Kidney (tissue), 14 donors: ENCODE results near the gene NCKAP5. TPM values are rescaled to one million over a fixed set of nuclear protein-coding genes. Genes with fewer than 3 reads are reported as not detected.

Experiments used
- DNase-seq, 5 donors: peaks; one replicate each; pipeline ENCODE4 v3.0.0-alpha.2; 2013 to 2020
- FAIRE-seq: peaks from 2 replicates; lab custom pipeline; 2012; peaks lifted over from hg19 to GRCh38; lab: Jason Lieb, UNC
- H3K27ac ChIP-seq, 2 donors: one replicate each; pipeline ENCODE4 v1.7.0; 2013; ENCODE audit warnings: low read depth in 2 of 2, low read length in 2 of 2, inconsistent platforms in 1 of 2
- H3K27me3 ChIP-seq: one replicate; pipeline ENCODE4 v1.7.1; 2013; ENCODE audit warnings: low read length, inconsistent platforms; ENCODE audit not compliant: control insufficient read depth, insufficient read depth
- H3K36me3 ChIP-seq, 3 donors: one replicate each; pipeline versions ENCODE4 v1.7.0 to v1.7.1; 2013; ENCODE audit warnings: low read length in 3 of 3, control low read depth in 1 of 3, inconsistent platforms in 1 of 3; ENCODE audit not compliant: insufficient read depth in 3 of 3, control insufficient read depth in 2 of 3
- H3K4me1 ChIP-seq, 3 donors: one replicate each; pipeline versions ENCODE4 v1.7.0 to v1.7.1; 2013; ENCODE audit warnings: low read length in 3 of 3, inconsistent platforms in 1 of 3, low read depth in 1 of 3; ENCODE audit not compliant: control insufficient read depth in 2 of 3, insufficient read depth in 2 of 3
- H3K4me3 ChIP-seq, 3 donors: one replicate each; pipeline versions ENCODE4 v1.7.0 to v1.8.1; 2013; ENCODE audit warnings: low read length in 3 of 3, control low read depth in 1 of 3, inconsistent platforms in 1 of 3
- H3K9ac ChIP-seq, 3 donors: one replicate each; pipeline versions ENCODE4 v1.7.0 to v1.7.1; 2013; ENCODE audit warnings: low read length in 3 of 3, control low read depth in 1 of 3, inconsistent platforms in 1 of 3
- H3K9me3 ChIP-seq, 3 donors: one replicate each; pipeline versions ENCODE4 v1.7.0 to v1.7.1; 2013; ENCODE audit warnings: low read length in 3 of 3, control low read depth in 1 of 3, inconsistent platforms in 1 of 3; ENCODE audit not compliant: control insufficient read depth in 2 of 3, insufficient read depth in 1 of 3
- intact Hi-C: fragments of 100-400 bp; cut with DNase I; formaldehyde crosslinking; loops from one replicate; pipeline ENCODE4 v1.11.1; 2022
- polyA plus RNA-seq: library from polyadenylated mRNA; stranded (reverse); fragments of 350-450 nt; fragmentation: Illumina TruSeq; extraction: RNeasy Lipid Tissue Mini Kit (QIAGEN cat#74804); gene quantifications from one replicate; pipeline ENCODE4 v1.2.3, GENCODE V29; 2014; ENCODE audit warnings: low read depth, low replicate concordance; ENCODE audit not compliant: insufficient read depth
- total RNA-seq: library from RNA; stranded (reverse); fragmentation: NEBNext Ultra II Directional; extraction: Animal tissue kit (Norgen Biotek cat#: 25700); gene quantifications from one replicate; pipeline ENCODE4 v1.2.1, GENCODE V29; 2021
- TF ChIP-seq, protein P1 (sequence below): IDR thresholded peaks from 3 replicates; pipeline ENCODE4 v1.5.1; 2012; ENCODE audit warnings: mild to moderate bottlenecking, moderate library complexity, borderline replicate concordance; ENCODE audit not compliant: insufficient read depth; ENCODE audit errors: extremely low read depth
- donor health status: control.
- donor health status: control.
- donor health status: control.
- donor health status: control.
- donor health status: control.
- donor health status: DM: yes; HTN: yes; CAD: no.
- donor health status: Normal renal cell carcinoma (clear cell type).

The NCKAP5 gene
- total and polyA plus RNA-seq, 2 donors from 2014 or later = 1.8 to 2.9 TPM

DNA sequence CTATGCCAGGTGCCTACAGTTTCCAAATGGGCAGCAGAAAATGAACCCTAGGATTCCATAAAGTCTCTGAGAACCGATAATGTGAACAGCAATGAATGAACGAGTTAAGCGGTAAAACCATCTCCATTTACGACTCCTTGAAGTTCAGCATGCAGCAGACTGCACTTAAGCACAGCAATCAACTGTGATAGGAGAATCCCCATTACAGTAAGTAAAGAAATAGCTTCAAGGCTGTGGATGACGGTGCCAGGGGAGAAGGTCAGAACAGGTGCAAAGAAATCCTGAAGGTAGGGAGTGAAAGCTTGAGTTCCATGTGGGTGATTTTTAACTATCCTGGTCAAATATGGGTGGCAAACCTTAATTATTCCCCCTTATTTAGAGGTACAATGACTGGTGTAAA, 444.4 kb downstream of the NCKAP5 start:
- Histone ChIP-seq H3K27me3 (no peaks in the 10 kb centered on the region), H3K4me1 (peaks cover 0 to 6% (median 0%) of the 10 kb centered on the region in 3 donors), H3K9ac (no peak overlapping the region), H3K27ac (no peak overlapping the region), H3K9me3 (no peaks in the 10 kb centered on the region), H3K4me3 (no peak overlapping the region), H3K36me3 (no peaks in the 10 kb centered on the region)
- FAIRE-seq (no peak), DNase-seq (no peak)
- TF ChIP-seq, protein P1, sequence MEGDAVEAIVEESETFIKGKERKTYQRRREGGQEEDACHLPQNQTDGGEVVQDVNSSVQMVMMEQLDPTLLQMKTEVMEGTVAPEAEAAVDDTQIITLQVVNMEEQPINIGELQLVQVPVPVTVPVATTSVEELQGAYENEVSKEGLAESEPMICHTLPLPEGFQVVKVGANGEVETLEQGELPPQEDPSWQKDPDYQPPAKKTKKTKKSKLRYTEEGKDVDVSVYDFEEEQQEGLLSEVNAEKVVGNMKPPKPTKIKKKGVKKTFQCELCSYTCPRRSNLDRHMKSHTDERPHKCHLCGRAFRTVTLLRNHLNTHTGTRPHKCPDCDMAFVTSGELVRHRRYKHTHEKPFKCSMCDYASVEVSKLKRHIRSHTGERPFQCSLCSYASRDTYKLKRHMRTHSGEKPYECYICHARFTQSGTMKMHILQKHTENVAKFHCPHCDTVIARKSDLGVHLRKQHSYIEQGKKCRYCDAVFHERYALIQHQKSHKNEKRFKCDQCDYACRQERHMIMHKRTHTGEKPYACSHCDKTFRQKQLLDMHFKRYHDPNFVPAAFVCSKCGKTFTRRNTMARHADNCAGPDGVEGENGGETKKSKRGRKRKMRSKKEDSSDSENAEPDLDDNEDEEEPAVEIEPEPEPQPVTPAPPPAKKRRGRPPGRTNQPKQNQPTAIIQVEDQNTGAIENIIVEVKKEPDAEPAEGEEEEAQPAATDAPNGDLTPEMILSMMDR = no peak
- intact Hi-C loops = no loop called here

DNA sequence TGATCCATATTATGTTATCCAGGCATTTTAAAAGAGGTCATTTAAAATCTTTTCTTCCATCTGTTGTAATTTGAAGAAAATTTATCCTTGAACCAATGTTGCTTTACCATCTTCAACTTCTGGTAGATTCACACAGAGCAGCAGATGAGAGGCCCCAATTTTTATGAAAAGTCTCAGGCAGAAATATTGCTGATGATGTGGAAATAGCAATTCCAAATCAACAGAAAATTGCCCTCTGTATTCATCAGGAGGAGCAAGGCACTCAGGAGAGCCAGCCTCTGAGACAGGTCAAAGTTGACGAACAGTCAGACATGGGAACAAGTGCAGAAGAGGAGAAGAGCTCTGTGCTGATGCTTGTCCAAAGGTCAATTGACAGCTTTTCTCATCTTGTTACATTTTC, 444.9 kb downstream of the NCKAP5 start:
- H3K9ac ChIP-seq = no peak overlapping the region
- no peaks in the 10 kb centered on the region for H3K27me3 ChIP-seq
- H3K4me3 ChIP-seq = no peak overlapping the region
- H3K36me3 ChIP-seq = no peaks in the 10 kb centered on the region
- peaks cover 0 to 6% (median 0%) of the 10 kb centered on the region in 3 donors for H3K4me1 ChIP-seq
- H3K9me3 ChIP-seq = no peaks in the 10 kb centered on the region
- DNase-seq (no peak), FAIRE-seq (no peak)
- H3K27ac ChIP-seq = no peak overlapping the region
- intact Hi-C loops = no loop called here
- TF ChIP-seq, protein P1 = no peak

DNA sequence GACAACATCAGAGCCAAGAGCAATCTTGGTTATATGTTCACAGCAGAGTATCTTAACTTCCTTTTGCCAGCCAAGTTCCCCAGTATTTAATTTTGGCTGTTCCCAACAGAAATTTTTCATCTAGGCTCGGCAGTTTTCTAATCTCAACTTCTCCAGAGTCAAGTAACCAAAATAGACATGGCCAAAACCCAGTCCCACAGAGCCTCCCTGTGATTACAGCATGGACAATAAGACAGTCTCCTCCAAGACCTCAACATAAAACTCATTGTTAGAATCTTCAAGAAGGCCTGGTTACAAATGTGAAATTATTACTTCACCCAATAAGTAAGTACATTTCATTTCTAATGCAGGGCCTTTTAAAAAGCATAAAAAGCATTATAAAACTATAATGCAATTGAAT, 445.7 kb downstream of the NCKAP5 start:
- no peak overlapping the region for H3K4me3 ChIP-seq
- no peaks in the 10 kb centered on the region for H3K36me3 ChIP-seq
- DNase-seq (no peak), FAIRE-seq (no peak)
- no peak overlapping the region for H3K27ac ChIP-seq
- no peaks in the 10 kb centered on the region for H3K9me3 ChIP-seq
- TF ChIP-seq, protein P1 = no peak
- peaks cover 0 to 6% (median 0%) of the 10 kb centered on the region in 3 donors for H3K4me1 ChIP-seq
- H3K27me3 ChIP-seq = no peaks in the 10 kb centered on the region
- no peak overlapping the region for H3K9ac ChIP-seq
- intact Hi-C loops = no loop called here

DNA sequence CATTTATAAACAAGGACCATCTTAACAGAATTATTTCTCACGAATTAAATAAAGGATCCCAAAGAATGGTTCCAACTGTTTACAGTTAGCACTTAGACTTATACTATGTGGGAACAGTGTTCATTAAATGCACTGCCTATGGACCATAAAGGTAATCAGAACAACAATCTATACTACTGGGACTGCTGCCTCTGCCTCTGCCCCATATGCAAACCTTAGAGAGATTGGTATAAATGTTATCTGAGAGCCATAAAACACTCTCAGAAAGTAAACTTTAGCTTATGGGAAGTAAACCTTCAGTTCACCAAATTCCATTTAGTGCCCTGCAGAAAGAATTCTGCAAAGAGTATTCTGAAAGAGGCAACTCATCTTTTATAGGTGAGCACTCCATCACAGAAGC, 448.0 kb downstream of the NCKAP5 start:
- FAIRE-seq = no peak
- TF ChIP-seq, protein P1 = no peak
- peaks cover 0 to 6% (median 0%) of the 10 kb centered on the region in 3 donors for H3K4me1 ChIP-seq
- H3K27ac ChIP-seq = no peak overlapping the region
- H3K36me3 ChIP-seq = no peaks in the 10 kb centered on the region
- no peak overlapping the region for H3K9ac ChIP-seq
- intact Hi-C loops = no loop called here
- no peak overlapping the region for H3K4me3 ChIP-seq
- H3K27me3 ChIP-seq = no peaks in the 10 kb centered on the region
- no peak for DNase-seq
- no peaks in the 10 kb centered on the region for H3K9me3 ChIP-seq
